Testis (tissue), 3 donors: ENCODE data around the gene PRM2. TPM values are rescaled to one million over a fixed set of nuclear protein-coding genes. Genes with fewer than 3 reads are reported as not detected.

Source experiments
- DNase-seq: peaks from one replicate; pipeline ENCODE4 v3.0.0-alpha.2; 2019
- H3K27ac ChIP-seq, 2 donors: fragments of 200-600 bp; sonication (generic); one replicate each; pipeline ENCODE4 v1.5.1; 2019
- H3K27me3 ChIP-seq: fragments of 200-600 bp; sonication (generic); one replicate; pipeline ENCODE4 v1.5.1; 2019
- H3K36me3 ChIP-seq: fragments of 200-600 bp; sonication (generic); one replicate; pipeline ENCODE4 v1.5.1; 2017; ENCODE audit warnings: low read depth; ENCODE audit errors: missing control alignments
- H3K4me1 ChIP-seq: fragments of 200-600 bp; sonication (generic); one replicate; pipeline ENCODE4 v1.5.1; 2019
- H3K4me3 ChIP-seq, 2 donors: fragments of 200-600 bp; sonication (generic); one replicate each; pipeline ENCODE4 v1.5.1; 2017 to 2019
- H3K9me3 ChIP-seq: fragments of 200-600 bp; sonication (generic); one replicate; pipeline ENCODE4 v1.5.1; 2017
- CTCF ChIP-seq, 3 experiments: fragments of 450-650 bp in 2 of 3; fragments of 200-600 bp in 1 of 3; sonication (generic) in 1 of 3; IDR thresholded peaks; one replicate each; pipeline ENCODE4 v1.5.1; 2016 to 2019; ENCODE audit warnings: antibody characterized with exemption in 3 of 3, mild to moderate bottlenecking in 2 of 3, moderate library complexity in 1 of 3
- POLR2A ChIP-seq: fragments of 450-650 bp; IDR thresholded peaks from one replicate; pipeline ENCODE4 v1.6.1; 2017; ENCODE audit warnings: antibody characterized with exemption, mild to moderate bottlenecking, moderate library complexity
- WGBS, 2 donors: methylation state at CpG; one replicate each; pipeline ENCODE4 v1.1.5; 2018; 5-methylcytosine and 5-hydroxymethylcytosine counted together
- intact Hi-C: fragments of 100-400 bp; cut with DNase I; formaldehyde crosslinking; loops from one replicate; pipeline ENCODE4 v1.15.1; 2023; ENCODE audit warnings: low total_unique reads
- polyA plus RNA-seq: library from polyadenylated mRNA; stranded (reverse); fragments of 350-450 nt; fragmentation: Illumina TruSeq; extraction: RNeasy Lipid Tissue Mini Kit (QIAGEN cat#74804); gene quantifications from one replicate; pipeline ENCODE4 v1.2.3, GENCODE V29; 2014; ENCODE audit warnings: low read depth, low replicate concordance; ENCODE audit not compliant: insufficient read depth
- total RNA-seq, 2 donors: library from RNA; depleted of rRNA; stranded (reverse); fragments of >200 nt; gene quantifications; one replicate each; pipeline ENCODE4 v1.2.3, GENCODE V29; 2016

PRM2 gene
- total and polyA plus RNA-seq, 3 donors from 2014 or later, result 3,179 to 16,461 (median 12,441) TPM

- 0% methylated on average over 8 to 99 of the region's 100 CpGs for WGBS, 2 donors
- Histone ChIP-seq H3K27me3 (no peaks in the 10 kb centered on the region), H3K4me3 (peak within 1 kb of the TSS; percentile 70 to 77), H3K36me3 (no peaks in the 10 kb centered on the region), H3K4me1 (peaks cover 18% of the 10 kb centered on the region), H3K9me3 (no peaks in the 10 kb centered on the region), H3K27ac (peak within 1 kb of the TSS; percentile 84 to 97)
- peak; percentile 90 for DNase-seq
- intact Hi-C loops, result loop anchor here (5.0 kb wide), 1 partner anchor 284 kb away; no protein-coding TSS in a partner anchor
- TF ChIP-seq CTCF (IDR thresholded peaks at IDR 0.05) (peak; percentile 92 to 97 (median 94)), POLR2A (peak; percentile 62)
These were observed 20.3 kb downstream of the PRM2 start, which contains the start of gene SOCS1 for GRCh38 chr16:11255737-11256660. Gene SOCS1 (minus strand): TSS chr16:11256204. CDS start chr16:11255478, 726 bp downstream.

GRCh38 chr16:11254913-11255736, 21.2 kb downstream of the PRM2 start:
- 3 to 8% methylated on average over 16 to 89 of the region's 105 CpGs for WGBS, 2 donors
- DNase-seq, result peak; percentile 53
- no peaks in the 10 kb centered on the region for H3K27me3 ChIP-seq
- no peaks in the 10 kb centered on the region for H3K36me3 ChIP-seq
- TF ChIP-seq POLR2A, result no peak
- TF ChIP-seq CTCF (IDR thresholded peaks at IDR 0.05), result peak in 2 of 3 experiments; percentile 8 to 16
- H3K9me3 ChIP-seq, result no peaks in the 10 kb centered on the region
- intact Hi-C loops, result loop anchor here (5.0 kb wide), 1 partner anchor 283 kb away; no protein-coding TSS in a partner anchor
- peaks cover 18% of the 10 kb centered on the region for H3K4me1 ChIP-seq
- H3K4me3 ChIP-seq, result peak overlapping the region; percentile 70 to 77
- peak overlapping the region; percentile 70 to 97 for H3K27ac ChIP-seq

- Histone ChIP-seq H3K4me1 (peaks cover 16% of the 10 kb centered on the region), H3K36me3 (no peaks in the 10 kb centered on the region), H3K9me3 (no peaks in the 10 kb centered on the region), H3K27me3 (no peaks in the 10 kb centered on the region), H3K4me3 (peak overlapping the region; percentile 70 to 77), H3K27ac (peak overlapping the region; percentile 19 to 97)
- intact Hi-C loops, result no loop called here
- DNase-seq, result no peak
- WGBS, 2 donors, result 30 to 37% methylated on average over 28 to 29 of the region's 29 CpGs
- no peak for TF ChIP-seq POLR2A
- TF ChIP-seq CTCF (IDR thresholded peaks at IDR 0.05), result no peak
These were observed 22.0 kb downstream of the PRM2 start for GRCh38 chr16:11253995-11254912.
